Cerebellar nuclear complex (tissue), 1 donor: ENCODE measurements around the gene ALDH1A1.
"Not testable (repeated sequence)": the region's sequence is repeated elsewhere in the genome, so short reads cannot be mapped to it uniquely, and the experiment has no call there.

Experiments used
- DNase-seq, 2 experiments: peaks; one replicate each; lab custom pipeline; 2025; lab: John Stamatoyannopoulos, UW

The ALDH1A1 gene

GRCh38 chr9:72896439-72896838, 56.4 kb downstream of the ALDH1A1 start:
- DNase-seq = no peak

DNA sequence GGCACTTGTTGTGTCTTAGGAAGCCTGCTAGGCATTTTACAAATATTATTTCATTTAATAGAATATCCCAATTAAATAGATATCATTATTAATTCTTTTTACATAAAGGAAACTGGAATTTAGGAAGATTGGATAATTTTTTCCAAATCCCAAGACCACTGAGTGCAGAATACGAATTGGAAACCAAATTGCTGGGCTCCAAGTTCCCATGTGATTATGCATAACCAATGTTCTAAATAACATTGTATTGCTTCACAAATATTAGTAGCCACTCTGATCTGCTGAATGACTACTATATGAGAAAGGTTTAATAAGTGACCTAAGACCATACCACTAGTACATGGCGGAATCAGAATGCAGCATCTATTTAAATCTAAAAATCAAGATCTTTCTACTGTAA, 57.7 kb downstream of the ALDH1A1 start:
- no peak for DNase-seq

DNA sequence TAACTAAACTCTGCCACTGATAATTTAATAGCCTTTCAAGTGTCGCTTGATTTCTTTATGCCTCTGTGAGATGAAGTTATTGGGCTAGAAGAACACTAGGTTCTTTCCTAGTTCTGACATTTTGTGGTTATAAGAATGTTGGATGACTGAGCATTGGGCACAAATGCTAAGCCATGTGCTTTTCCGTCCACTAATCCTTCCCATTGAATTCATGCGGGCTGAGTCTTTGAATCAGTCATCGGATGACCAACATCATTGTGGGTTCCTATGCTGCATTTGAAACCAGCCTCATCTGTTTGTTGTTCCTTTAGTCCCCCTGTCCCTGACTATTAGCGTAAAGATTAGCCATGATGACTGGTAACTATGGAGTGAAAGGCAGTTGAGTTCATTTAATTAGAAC, 58.5 kb downstream of the ALDH1A1 start:
- no peak for DNase-seq

DNA sequence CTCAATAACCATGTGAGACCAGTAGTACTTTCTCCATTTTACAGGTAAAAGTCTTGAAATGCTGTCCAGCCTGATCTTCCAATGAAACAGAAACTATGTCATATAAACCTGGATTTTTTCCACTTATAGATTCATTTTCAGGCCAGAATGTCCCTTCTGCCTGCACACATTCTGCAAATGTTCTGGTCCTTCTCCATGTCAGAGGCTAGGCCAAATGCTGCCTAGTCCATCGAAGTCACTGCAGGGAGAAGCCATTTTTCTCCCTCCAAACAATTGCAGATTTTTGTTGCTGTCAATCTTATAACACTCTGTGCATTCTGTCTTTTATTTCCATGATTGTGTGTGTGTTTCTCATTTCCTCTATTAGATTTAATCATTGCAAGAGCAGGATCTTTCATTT, 59.4 kb downstream of the ALDH1A1 start:
- DNase-seq = no peak

DNA sequence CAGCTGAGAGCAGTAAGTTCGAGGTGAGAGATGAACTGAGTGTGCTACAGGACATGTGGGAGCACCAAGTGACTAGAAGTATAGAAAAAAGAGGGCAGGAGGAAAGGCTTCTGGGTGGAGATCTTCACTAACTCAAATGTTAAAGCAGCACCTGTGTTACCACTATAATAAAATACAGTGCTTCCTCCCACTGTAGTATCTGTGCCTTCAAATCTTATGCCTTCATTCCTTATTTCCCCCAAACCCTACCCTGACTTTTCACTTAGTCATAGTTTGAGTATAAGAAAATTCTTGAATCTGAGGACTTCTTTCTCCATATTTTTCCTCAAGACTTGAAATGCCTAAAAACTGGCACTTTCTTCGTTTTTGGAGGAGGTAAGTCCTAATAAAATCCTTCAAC, 61.8 kb downstream of the ALDH1A1 start:
- no peak for DNase-seq

GRCh38 chr9:72888943-72889342, 63.9 kb downstream of the ALDH1A1 start:
- no peak for DNase-seq

DNA sequence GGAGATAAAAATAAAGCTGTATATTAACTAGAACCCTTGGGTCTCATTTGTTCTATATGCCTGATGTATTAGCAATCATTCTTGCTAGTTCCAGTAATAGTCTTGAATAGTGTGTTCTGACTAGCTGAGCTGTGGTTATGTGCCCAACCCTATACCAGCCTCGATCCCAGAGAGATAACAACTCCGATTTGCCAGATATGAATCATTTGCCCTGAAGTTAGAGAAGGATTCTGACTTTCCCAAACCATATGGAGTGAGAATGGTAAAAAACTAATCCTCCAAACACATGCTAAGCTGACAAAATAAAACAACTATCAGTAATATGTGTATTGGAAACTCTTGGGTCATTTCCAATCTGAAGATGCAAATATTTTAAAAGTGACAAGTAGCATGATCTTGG, 64.8 kb downstream of the ALDH1A1 start:
- DNase-seq = no peak

GRCh38 chr9:72886386-72886785, 66.5 kb downstream of the ALDH1A1 start:
- DNase-seq = no peak

DNA sequence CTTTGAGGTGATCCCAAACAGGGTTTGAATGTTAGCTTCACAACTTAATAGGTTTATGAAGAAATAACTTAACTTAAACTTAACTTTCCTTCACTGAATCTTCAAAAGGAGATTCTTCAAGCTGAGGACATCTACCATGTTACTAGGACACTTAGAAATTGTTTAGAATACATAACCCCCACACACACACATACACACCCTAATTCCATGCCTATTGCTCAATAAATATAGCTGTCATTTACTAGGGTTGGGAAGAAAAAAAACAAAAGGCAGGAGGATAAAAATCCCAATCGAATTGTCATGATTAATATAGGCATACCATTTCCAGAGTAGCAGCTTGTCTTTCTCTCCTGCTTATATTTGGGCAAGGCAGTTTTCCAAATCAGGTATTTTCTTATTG, 68.3 kb downstream of the ALDH1A1 start:
- DNase-seq = no peak

GRCh38 chr9:72883875-72884274, 69.0 kb downstream of the ALDH1A1 start:
- no peak for DNase-seq

DNA sequence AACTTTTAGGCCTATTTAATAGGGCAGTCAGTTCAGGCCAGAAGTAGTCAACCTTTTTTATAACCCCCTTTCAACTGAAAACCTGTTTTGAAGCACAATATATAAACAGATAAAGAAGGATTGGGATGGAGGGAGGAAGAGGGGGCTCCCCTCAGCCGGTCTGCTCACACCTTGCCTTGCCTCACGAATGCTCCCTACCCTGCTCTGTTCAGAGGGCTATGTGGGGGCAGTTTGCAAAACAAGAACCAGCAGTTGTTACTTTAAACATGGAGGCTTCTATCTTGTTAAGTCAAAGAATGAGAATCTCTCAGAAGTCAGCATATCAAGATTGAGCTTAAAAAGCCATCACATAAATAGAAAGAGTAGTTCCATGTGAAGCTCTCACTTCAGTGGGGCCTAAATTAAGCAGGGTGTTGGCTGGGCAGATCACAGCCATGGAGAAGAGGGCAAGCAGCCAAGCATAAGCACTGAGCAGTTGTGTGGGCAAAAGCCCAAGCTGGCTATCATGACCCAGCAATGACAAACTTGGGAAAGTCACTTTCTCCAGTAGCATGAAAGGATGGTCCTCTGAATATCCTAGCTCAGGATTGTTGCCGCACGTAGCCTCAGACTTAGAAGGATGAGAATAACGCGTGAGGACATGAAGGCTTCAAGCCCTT, 70.6 kb downstream of the ALDH1A1 start:
- no peak for DNase-seq

DNA sequence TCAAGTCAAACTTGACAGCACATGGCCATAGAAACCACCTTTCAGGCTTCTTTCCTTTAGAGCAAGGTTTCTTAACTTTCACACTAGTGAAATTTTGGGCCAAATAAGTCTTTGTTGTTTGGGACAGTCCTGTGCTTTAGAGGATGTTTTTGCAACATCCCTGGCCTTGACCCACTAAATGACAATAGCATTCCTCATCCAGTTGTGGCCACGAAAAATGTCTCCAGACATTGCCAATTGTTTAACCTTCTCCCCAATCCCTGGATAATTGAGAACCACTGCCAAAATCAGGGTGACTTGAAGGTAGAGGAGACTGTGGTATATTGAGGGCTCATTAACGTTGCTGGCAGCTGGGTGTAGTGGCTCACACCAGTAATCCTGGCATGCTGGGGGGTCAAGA, 72.0 kb downstream of the ALDH1A1 start:
- DNase-seq = no peak

- DNase-seq = no peak
These were observed 77.6 kb downstream of the ALDH1A1 start for GRCh38 chr9:72875221-72875620.

GRCh38 chr9:72874344-72874743, 78.5 kb downstream of the ALDH1A1 start:
- DNase-seq = no peak

DNA sequence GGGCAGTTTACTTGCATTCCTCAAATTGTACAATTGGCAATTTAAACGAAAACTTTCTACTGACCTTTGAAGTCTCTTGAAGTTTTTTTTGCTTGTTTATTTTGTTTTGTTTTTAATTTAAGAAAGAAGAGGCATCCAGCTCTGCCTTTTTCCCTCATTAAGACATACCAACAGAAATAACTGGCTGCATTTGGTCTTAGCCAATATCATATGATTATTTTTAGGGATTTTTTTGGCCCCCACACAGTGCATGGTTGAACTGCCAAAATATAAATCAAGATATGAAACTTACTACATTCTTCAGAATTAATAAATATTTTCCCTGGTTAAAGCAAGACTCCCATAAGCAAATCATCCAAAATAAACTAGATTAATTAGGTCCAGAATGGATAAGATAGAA, 79.4 kb downstream of the ALDH1A1 start:
- no peak for DNase-seq

GRCh38 chr9:72872718-72873117, 80.1 kb downstream of the ALDH1A1 start:
- DNase-seq = no peak

- no peak for DNase-seq
These were observed 81.2 kb downstream of the ALDH1A1 start for GRCh38 chr9:72871685-72872084.

- DNase-seq = no peak
These were observed 88.5 kb downstream of the ALDH1A1 start for GRCh38 chr9:72864327-72864726.

DNA sequence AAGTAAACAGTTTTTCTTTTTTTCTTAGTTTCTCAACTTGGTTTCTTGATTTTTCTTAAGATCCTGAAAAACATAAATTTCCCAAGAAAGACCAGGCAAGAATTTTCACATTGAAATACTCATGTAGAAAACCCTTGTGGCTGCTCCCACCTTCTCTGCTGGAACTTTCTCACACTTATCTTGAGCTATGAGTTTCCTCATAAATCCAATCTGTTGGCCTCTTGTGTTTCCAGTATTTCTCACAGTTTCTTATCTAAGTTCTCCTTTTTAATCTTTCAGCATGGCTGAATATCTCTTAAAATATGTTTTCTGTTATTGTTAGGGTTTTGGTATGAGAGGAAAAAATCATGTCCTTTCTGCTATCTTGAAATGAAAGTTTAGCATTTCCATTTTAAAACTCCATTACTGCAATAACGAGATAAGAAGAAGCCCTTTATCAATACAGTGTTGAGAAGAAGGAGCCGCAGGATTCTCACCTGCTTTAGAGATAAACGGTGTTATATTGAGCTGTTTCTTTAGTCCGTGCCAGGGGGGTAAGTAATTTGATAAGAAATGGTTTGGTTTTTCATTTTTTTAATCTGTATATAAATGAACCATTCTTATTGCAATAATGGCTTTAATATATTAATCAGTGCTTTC, 89.3 kb downstream of the ALDH1A1 start:
- DNase-seq = no peak

- DNase-seq = not testable (repeated sequence)
These were observed 90.1 kb downstream of the ALDH1A1 start for GRCh38 chr9:72862788-72863187.

DNA sequence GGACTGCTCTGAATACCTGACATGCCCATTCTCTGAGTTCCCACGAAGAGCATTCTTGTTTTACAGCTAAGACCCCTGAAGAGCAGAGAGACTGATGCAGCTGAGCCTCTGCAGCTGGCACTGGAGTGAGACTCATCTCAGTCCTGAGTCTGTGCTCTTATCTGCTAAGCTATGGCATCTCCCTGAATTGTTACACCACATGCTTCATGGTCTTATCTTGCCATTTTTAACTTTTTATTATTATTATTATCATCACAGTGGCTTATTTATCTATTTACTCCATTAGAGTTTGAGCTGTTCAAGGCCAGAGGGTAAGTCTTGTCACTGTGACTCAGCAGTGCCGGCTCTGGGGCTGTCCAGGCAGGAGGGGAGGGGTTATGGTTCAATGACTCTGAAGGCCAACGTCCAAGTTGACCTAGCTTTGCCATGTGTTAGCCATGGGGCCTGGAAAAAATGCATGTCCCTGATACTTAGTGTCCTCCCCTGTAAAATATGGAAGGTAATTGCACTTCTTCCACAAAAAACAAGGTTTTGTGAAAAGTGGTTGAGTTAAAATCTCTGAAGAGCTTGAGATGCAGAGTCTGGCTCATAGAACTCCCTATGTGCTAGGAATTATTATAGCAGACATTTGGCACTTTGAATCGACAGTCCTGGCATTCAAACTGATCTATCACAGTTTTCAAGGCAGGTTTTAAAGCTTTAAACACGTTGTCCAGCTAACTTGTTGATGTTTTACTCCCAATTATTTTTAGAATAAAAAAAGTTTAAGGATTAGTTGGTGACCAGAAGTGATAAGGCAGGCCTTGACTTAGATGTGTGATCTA, 94.6 kb downstream of the ALDH1A1 start:
- DNase-seq = no peak

GRCh38 chr9:72857624-72857996, 95.2 kb downstream of the ALDH1A1 start:
- DNase-seq = no peak

GRCh38 chr9:72856972-72857623, 95.8 kb downstream of the ALDH1A1 start:
- no peak for DNase-seq
